SU-DHL-6 (cell line): Measurements from ENCODE around the gene TMEM271.

Experiments used
- H2AFZ ChIP-seq: fragments of 200-600 bp; sonication (generic); 2 replicates; pipeline ENCODE4 v1.6.1; 2014; ENCODE audit warnings: low read depth, mild to moderate bottlenecking, moderate library complexity, mixed read lengths, antibody characterized with exemption, low read length; ENCODE audit not compliant: severe bottlenecking
- H3F3A ChIP-seq: fragments of 200-600 bp; shearing (Covaris generic); 2 replicates; pipeline ENCODE4 v1.6.0; 2016; ENCODE audit warnings: antibody characterized with exemption, mild to moderate bottlenecking; ENCODE audit not compliant: insufficient read depth
- H3K27ac ChIP-seq: fragments of 200-600 bp; sonication (generic); 2 replicates; pipeline ENCODE4 v1.5.1; 2016; ENCODE audit warnings: low read depth, mild to moderate bottlenecking, low read length, moderate library complexity, mixed read lengths
- H3K27me3 ChIP-seq: fragments of 200-600 bp; sonication (generic), shearing (Covaris generic); 2 replicates; pipeline ENCODE4 v1.6.0; 2014; ENCODE audit warnings: mild to moderate bottlenecking, low read length
- H3K36me3 ChIP-seq: fragments of 200-600 bp; sonication (generic); 2 replicates; pipeline ENCODE4 v1.6.1; 2014; ENCODE audit warnings: mild to moderate bottlenecking, low read length, mixed read lengths
- H3K4me2 ChIP-seq: fragments of 300-600, 200-600 bp; shearing (Covaris generic), sonication (generic); 2 replicates; pipeline ENCODE4 v1.6.0; 2014; ENCODE audit warnings: low read length, low read depth, mild to moderate bottlenecking; ENCODE audit not compliant: poor library complexity, severe bottlenecking
- H3K4me3 ChIP-seq: fragments of 200-600 bp; sonication (generic); 2 replicates; pipeline ENCODE4 v1.5.1; 2014; ENCODE audit warnings: antibody characterized with exemption, low read length, mild to moderate bottlenecking, mixed read lengths; ENCODE audit not compliant: insufficient read depth, poor library complexity, severe bottlenecking
- H3K79me2 ChIP-seq: fragments of 200-600 bp; sonication (generic); 2 replicates; pipeline ENCODE4 v1.6.1; 2014; ENCODE audit warnings: mild to moderate bottlenecking, low read length, moderate library complexity; ENCODE audit not compliant: insufficient read depth
- H3K9ac ChIP-seq: fragments of 200-600 bp; sonication (generic); 2 replicates; pipeline ENCODE4 v1.7.0; 2014; ENCODE audit warnings: mild to moderate bottlenecking, low read length
- H3K9me2 ChIP-seq: fragments of 200-600 bp; sonication (generic); replicated peaks from 2 replicates; pipeline ENCODE4 v1.6.1; 2014; ENCODE audit warnings: low read length; ENCODE audit not compliant: insufficient read depth
- H3K9me3 ChIP-seq: fragments of 200-600 bp; sonication (generic); 2 replicates; pipeline ENCODE4 v1.6.1; 2014; ENCODE audit warnings: low read length, mixed read lengths; ENCODE audit not compliant: insufficient read depth
- H4K20me1 ChIP-seq: fragments of 200-600 bp; sonication (generic); 2 replicates; pipeline ENCODE4 v1.6.1; 2014; ENCODE audit warnings: low read depth, mild to moderate bottlenecking, antibody characterized with exemption, low read length, moderate library complexity, mixed read lengths
- CTCF ChIP-seq: fragments of 200-600 bp; sonication (generic); IDR thresholded peaks from one replicate; pipeline ENCODE4 v1.5.1; 2017; ENCODE audit warnings: antibody characterized with exemption, mild to moderate bottlenecking, low read length, moderate library complexity; ENCODE audit not compliant: insufficient read depth, poor library complexity, severe bottlenecking
- EZH2phosphoT487 ChIP-seq: fragments of 200-600 bp; sonication (generic), shearing (Covaris generic); conservative IDR thresholded peaks from 2 replicates; pipeline ENCODE4 v1.6.1; 2018; ENCODE audit warnings: mild to moderate bottlenecking, antibody characterized with exemption, low read length, moderate library complexity, mixed read lengths

The TMEM271 gene

GRCh38 chr4:623914-624566 lies 47.9 kb upstream of the TMEM271 start:
- no peak overlapping the region for H2AFZ ChIP-seq
- TF ChIP-seq CTCF (no peak), EZH2phosphoT487 (no peak)
- no peaks in the 10 kb centered on the region for H3F3A ChIP-seq
- H3K79me2 ChIP-seq, result no peaks in the 10 kb centered on the region
- H3K9me2 ChIP-seq, result no peaks in the 10 kb centered on the region
- no peak overlapping the region for H3K27ac ChIP-seq
- no peaks in the 10 kb centered on the region for H4K20me1 ChIP-seq
- no peak overlapping the region for H3K4me3 ChIP-seq
- no peak overlapping the region for H3K4me2 ChIP-seq
- H3K9me3 ChIP-seq, result peaks cover 5% of the 10 kb centered on the region; the same call in 1 of the 2 replicates
- H3K36me3 ChIP-seq, result no peaks in the 10 kb centered on the region
- H3K9ac ChIP-seq, result no peak overlapping the region
- H3K27me3 ChIP-seq, result no peaks in the 10 kb centered on the region

GRCh38 chr4:622996-623913 lies 47.2 kb upstream of the TMEM271 start:
- Histone ChIP-seq H3F3A (no peaks in the 10 kb centered on the region), H3K9ac (no peak overlapping the region), H3K4me3 (no peak overlapping the region), H3K9me2 (no peaks in the 10 kb centered on the region), H3K36me3 (no peaks in the 10 kb centered on the region), H3K4me2 (no peak overlapping the region), H3K27me3 (no peaks in the 10 kb centered on the region), H4K20me1 (no peaks in the 10 kb centered on the region), H2AFZ (no peak overlapping the region), H3K9me3 (peaks cover 5% of the 10 kb centered on the region; the same call in 1 of the 2 replicates), H3K27ac (no peak overlapping the region), H3K79me2 (no peaks in the 10 kb centered on the region)
- no peak for TF ChIP-seq CTCF
- no peak for TF ChIP-seq EZH2phosphoT487

- TF ChIP-seq EZH2phosphoT487 (no peak), CTCF (no peak)
- Histone ChIP-seq H3F3A (no peaks in the 10 kb centered on the region), H3K79me2 (no peaks in the 10 kb centered on the region), H3K36me3 (no peaks in the 10 kb centered on the region), H3K27me3 (no peaks in the 10 kb centered on the region), H3K9ac (no peak overlapping the region), H3K4me3 (no peak overlapping the region), H3K9me2 (no peaks in the 10 kb centered on the region), H2AFZ (no peak overlapping the region), H4K20me1 (no peaks in the 10 kb centered on the region), H3K27ac (no peak overlapping the region), H3K9me3 (peaks cover 5% of the 10 kb centered on the region; the same call in 1 of the 2 replicates), H3K4me2 (no peak overlapping the region)
Observed at GRCh38 chr4:622071-622995, 46.2 kb upstream of the TMEM271 start.
